Astrocyte of the hippocampus (primary cell): Measurements from ENCODE around the gene CTDNEP1.

ENCODE experiments used
- DNase-seq: peaks from one replicate; pipeline ENCODE4 v3.0.0; 2011; ENCODE audit warnings: low read depth, low spot score

The CTDNEP1 gene

GRCh38 chr17:7215652-7216180 lies 35.8 kb downstream of the CTDNEP1 start:
- DNase-seq = peak; percentile 51

GRCh38 chr17:7215136-7215638 lies 36.3 kb downstream of the CTDNEP1 start:
- no peak for DNase-seq

- DNase-seq = peak; percentile 99
Measured at GRCh38 chr17:7214300-7215135, 37.0 kb downstream of the CTDNEP1 start.

GRCh38 chr17:7213895-7214299 lies 37.6 kb downstream of the CTDNEP1 start:
- peak; percentile 82 for DNase-seq

GRCh38 chr17:7211491-7212273 lies 39.9 kb downstream of the CTDNEP1 start:
- no peak for DNase-seq

- no peak for DNase-seq
Measured at GRCh38 chr17:7208754-7209460, 42.6 kb downstream of the CTDNEP1 start.

GRCh38 chr17:7208027-7208571 lies 43.4 kb downstream of the CTDNEP1 start:
- DNase-seq = no peak

GRCh38 chr17:7207120-7208001 lies 44.2 kb downstream of the CTDNEP1 start:
- DNase-seq = no peak

- DNase-seq = no peak
Measured at GRCh38 chr17:7205561-7205960, 46.0 kb downstream of the CTDNEP1 start.

GRCh38 chr17:7204828-7205461 lies 46.6 kb downstream of the CTDNEP1 start:
- peak; percentile 93 for DNase-seq

- DNase-seq = no peak
Measured at GRCh38 chr17:7204336-7204735, 47.2 kb downstream of the CTDNEP1 start.

- DNase-seq = no peak
Measured at GRCh38 chr17:7203391-7203790, 48.1 kb downstream of the CTDNEP1 start.

GRCh38 chr17:7196651-7197401 lies 54.7 kb downstream of the CTDNEP1 start:
- no peak for DNase-seq

GRCh38 chr17:7195971-7196370 lies 55.6 kb downstream of the CTDNEP1 start:
- DNase-seq = no peak
